CD1c-positive myeloid dendritic cell (primary cell): ENCODE results near the gene GYS2.

Experiments used
- DNase-seq: peaks from one replicate; pipeline ENCODE4 v3.0.0-alpha.2; 2016; ENCODE audit errors: extremely low spot score

Gene GYS2

DNA sequence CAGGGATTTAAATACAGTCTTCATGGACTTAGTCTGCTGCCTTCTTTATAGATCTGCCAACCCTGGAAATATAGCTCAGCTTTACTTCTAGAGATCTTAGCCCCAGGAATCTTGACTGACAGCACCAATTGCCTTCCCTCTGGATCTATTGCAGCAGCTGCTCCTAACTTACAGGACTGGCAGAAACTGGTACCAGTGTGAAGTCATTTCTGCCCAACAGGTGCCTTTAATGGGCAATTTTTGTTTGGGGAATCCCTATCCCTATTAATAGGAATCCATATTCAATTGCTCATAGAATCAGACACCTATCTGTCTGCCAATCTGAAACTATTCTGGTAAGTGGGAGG lies 51.3 kb downstream of the GYS2 start:
- no peak for DNase-seq

DNA sequence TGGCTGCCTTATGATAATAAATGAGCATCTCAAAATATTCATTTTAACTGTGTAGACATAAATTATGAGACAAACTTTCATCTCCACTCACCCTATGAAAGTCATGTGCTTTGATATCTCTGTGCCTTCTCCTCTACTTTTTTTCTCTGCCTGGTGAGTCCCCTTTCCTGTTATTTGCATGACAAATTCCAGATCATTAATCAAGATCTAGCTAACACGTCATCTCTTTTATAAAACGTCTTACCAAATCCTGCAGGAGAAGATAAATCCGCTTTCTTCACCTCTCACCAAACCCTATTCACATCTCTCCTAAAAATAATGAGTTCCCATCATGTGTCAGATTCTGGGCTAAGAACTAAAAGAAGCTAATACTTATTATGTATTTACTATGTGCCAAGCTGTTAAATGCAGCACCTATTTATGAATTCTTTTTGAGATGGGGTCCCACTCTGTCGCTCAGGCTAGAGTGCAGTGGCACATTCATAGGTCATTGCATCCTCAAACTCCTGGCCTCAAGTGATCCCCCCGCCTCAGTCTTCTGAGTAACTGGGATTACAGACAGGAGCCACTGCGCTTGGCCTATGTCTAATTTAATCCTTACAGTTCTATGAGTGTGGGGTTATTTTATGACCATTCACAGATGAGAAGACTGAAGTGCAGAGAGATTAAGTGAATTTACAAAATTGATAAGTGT lies 51.9 kb downstream of the GYS2 start:
- DNase-seq: no peak

DNA sequence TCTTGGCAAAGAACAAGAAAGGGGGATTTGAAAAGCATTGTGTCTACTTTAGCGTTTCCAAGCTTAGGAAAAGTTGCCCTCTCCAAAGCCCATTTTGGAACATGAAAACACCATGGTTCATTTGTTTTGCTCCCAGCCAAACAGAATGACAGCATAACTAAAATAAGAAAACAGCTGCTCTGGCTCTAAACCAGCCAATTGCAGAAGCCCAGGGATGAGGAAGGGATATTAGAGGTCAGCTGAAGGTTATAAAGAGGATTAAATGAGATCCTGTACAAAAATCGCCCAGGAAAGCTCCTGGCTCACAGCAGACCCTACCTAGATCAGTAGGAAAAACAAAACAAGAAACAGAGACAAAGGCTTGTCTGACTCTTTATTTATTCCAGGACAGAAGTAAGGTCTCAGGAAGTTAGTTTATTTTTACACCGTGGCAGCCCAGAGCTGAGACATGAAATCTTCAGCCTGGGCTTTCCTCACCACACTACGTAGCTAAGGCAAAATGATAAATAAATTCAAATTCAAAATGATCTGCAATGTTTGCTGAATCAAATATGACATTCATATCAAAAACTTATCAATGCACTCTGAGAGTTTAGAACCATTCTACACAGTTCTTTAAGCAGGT lies 52.7 kb downstream of the GYS2 start:
- DNase-seq: no peak

DNA sequence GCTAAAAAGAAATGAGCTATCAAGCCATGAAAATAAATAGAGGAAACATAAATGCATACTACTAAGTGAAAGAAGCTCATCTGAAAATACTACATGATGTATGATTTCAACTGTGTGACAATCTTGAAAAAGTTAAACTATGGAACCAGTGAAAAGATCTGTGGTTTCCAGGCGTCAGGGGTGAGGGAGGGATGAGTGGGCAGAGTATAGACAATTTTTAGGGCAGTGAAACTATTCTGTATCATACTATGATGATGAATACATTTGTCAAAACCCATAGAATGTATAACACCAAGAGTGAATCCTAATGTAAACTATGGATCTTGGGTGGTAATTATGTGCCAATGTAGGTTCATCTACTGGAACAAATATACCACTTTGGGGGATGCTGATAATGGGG lies 57.2 kb downstream of the GYS2 start:
- DNase-seq: no peak

DNA sequence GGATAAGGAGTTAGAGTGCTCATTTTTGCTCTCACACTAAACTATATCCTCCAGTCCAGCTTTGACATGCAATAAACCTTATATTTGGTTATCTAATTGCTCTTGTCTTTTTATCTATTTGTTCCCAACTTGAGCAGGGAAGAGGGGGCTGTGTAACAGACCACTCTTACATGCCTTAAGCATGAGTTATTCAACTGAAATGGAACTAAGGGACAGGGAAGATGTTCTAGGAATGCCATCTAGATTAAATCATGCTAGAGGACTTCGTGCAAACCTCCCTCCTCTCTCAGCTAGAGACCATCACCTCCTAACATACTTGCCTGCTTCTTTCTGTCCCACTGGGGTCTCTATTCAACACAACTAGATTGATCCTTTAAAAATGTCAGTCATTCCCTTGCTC lies 57.9 kb downstream of the GYS2 start:
- DNase-seq: no peak

DNA sequence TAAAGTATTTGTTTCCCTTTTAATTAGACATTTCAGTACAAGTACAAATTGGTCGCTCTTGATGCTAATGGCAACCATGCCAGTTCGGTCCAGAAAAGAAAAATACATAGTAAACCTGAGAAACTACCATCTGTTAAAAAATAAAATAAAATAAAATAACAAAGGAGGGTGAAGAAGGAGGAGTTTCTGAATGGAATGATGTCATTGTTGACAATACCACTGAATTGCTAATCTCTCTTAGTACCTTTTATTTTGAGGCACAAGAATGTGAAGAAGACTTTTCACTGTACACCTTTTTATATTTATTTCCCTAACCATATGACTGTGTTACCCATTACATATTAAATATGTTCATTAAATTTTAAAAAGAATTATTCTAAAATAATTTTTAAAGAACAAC lies 59.1 kb downstream of the GYS2 start:
- no peak for DNase-seq

DNA sequence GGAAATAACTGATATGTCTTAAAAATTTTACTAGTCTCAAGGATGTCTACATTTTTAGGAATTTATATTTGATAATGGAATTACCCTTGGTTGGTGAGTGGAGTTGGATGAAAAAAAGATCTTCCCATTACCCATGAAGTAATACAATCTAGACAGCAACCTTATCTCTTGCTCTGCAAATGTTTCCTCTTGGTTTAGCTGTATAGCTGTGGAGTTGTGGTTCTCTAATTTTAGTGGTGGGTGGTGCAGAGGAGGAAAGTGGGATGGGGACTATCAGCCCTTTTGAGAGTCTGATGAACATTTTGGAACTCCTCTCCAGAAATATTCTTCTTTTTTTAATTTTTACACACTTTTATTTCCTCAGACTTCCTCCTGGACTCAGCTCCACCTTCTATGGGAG lies 61.5 kb downstream of the GYS2 start:
- no peak for DNase-seq

DNA sequence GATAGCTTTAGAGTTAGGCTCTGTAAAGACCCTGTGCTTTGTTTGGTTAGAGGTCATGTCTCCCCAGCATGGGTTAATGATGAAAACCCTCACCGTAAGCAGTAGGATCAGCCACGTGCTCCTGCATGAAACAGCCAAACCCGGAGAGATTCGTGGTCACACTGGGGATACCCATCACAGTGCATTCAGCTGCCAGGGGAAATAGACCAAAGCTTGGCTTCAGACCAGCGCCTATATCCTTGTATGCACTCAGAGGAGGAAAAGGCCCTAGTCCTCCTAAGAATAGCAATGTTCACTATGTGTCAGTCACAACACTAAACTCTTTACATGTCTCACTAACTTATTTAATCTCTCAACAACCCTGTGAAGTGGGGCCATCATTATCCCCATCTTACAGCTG lies 62.2 kb downstream of the GYS2 start:
- DNase-seq: no peak

DNA sequence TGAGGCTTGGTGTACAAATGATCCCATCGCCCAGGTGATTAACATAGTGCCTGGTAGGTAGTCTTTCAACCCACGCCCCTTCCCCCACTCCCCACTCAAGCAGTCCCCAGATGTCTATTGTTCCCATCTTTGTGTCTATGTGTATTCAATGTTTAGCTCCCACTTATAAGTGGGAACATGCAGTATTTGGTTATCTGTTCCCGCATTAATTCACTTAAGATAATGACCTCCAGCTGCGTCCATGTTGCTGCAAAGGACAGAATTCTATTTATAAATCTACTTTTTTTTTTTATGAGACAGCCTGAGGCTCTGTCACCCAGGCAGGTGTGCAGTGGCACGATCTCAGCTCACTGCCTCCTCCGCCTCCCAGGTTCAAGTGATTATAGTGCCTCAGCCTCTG lies 62.9 kb downstream of the GYS2 start:
- no peak for DNase-seq

DNA sequence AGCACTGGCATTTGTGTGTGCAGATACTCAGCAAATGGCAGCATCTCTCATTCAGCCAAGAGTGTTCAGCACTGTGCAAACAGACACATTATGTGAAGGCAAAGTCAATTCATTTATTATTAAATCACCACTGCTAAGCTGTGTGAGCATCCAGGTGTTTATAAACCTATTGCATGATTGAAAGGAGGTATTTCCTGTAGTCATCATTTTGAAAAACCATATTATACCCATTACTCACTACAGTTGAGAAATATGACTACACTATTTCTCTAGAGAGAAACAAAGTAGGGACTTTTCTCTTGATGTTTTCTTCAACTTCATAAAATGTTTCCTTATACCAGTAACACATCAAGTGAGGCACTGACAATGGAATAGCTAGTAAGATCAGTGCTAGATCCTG lies 64.8 kb downstream of the GYS2 start:
- no peak for DNase-seq

DNA sequence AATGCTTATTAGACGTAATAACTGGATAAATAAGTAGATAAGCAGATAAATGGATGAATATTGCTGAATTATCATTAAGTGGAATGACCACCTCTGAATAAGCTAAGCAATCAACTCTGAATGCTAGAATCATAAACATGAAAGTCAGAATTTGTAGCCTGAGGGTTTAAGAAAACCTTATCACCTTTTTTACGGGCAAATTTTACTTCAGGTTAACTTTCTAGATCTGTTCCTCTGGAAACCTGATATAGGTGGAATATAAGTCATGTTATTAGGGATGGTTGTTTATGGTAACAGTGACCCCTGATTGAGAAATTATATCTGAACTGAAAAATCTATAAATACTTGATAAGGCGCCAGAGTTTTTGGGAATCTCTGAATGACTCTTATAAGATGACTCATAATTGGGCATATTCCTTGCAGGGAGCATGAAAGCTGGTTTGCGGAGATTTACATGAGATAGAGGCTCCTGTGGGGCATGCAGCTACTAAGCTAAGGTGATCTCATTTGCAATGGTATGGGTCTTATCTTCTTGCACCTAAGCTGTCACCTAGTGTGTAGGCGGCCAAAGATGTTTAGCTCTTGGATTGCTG lies 66.5 kb downstream of the GYS2 start:
- DNase-seq: no peak

DNA sequence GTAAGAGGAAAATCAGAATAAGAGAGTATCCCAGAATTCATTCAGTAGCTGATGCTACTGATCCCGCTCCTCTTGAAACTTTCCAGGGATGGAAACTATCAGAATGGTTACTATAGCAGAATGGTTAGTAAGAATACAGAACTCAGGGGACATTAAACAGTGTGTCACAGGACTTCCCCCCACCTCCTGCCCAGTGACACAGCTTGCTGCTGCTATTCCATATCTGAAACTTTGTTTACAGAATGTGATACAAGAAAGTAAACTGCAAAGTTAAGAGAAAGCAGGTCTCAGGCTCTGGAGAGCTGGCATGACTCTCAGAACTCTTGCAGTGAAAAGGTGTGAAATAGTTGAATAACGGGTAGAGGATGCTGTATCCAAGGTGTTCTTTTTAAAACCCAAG lies 75.2 kb downstream of the GYS2 start:
- no peak for DNase-seq

DNA sequence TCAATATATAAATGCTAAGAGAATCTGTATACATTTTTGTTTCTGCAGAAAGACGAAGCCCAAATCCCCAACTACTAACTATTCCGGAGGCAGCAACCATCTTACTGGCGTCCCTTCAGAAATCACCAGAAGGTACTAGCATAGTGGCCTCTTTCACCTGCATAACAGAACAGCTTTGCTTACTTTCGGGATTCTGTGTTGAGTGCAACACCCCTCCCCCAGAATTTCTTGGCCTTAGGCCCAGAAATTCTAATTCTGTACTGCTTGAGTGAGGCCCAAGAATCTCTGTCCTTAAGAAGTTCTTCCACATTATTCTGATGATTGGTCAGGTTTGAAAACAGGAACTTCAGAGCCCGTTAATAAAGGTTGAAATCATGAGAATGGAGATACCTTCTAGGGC lies 75.7 kb downstream of the GYS2 start:
- DNase-seq: no peak

DNA sequence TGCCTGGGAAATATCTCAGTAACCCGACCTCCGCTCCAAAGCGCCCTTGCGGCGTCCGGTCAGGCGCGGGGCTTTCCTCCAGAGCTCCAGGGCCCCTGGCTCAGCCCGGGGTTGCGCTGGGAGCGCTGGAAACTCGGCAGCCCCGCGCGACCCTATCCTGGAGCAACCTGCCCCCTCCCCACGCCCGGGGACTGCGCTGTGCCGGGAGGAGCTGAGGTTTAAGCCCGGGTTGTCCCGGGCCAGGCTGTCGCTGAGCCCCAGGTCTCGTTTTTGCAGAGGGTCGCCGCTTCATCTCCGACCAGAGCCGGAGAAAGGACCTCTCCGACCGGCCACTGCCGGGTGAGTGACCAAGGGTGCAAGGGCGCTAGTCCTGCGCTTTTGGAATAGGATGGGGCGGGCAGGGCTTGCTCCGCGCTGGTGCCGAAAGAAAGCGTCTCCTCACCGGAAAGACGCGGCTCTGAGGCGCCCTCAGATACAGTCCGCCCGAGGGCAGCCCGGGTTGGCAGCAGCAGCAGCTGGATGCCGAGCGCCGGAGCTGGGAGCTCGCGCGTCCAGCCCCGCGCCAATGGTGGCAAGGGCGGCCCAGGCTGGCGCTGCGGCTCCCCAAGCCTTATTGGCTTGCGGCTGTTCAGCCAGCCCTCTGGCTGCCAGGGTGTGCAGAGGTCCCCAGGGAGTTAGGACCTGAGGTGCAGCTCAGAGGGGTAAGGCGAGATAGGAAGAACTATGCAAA lies 77.0 kb downstream of the GYS2 start:
- no peak for DNase-seq

DNA sequence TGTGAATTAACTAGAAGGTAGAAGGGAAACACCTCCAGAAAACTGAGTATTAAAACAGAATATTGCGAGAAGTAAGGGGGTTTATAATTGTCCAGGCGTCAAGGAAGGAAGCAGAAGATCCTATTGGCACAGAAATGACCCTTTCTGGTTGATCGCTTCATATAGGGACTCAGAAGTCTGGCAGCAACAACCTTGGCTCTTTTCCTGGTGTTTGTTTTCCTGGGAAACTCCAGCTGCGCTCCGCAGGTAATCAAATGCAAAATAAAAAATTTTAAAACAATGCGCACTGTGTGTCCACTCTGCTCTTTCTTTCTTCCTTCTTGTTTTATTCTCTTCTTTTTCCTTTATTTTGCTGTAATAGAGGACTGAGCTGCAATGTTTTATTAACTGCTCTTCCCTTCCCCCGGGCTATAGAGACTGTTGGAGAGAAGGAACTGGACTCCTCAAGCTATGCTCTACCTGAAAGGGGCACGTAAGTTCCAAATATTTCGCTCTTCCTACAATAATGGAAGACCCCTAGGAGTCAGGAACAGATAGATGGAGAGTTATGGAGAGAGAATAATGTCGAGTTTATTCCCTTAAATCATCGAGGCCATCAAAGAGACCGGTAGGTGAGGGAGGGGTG lies 77.8 kb downstream of the GYS2 start:
- no peak for DNase-seq

DNA sequence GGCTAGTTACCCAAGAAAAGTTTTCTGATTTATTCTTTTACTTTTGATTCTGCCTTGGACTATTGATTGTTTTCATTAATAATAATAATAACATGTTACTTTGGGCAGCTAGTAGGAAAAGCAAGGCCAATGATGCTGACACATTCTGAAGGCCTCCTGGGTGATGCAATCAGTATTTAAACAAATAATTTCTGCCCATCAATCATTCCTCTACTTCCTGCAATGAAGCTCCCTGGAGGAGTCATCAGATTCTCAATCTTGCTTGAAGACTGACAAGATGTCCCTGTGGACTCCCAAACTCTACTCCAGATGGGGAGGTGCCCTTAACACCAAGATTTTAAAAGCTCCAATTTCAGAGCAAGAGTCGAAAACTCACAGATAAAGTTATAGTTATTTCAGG lies 78.6 kb downstream of the GYS2 start, which contains the start of gene SPX:
TSS of gene SPX (plus strand) at position 244 of the 400 bp plus-strand sequence. CDS start 177 bp downstream, outside the sequence.
- DNase-seq: no peak

DNA sequence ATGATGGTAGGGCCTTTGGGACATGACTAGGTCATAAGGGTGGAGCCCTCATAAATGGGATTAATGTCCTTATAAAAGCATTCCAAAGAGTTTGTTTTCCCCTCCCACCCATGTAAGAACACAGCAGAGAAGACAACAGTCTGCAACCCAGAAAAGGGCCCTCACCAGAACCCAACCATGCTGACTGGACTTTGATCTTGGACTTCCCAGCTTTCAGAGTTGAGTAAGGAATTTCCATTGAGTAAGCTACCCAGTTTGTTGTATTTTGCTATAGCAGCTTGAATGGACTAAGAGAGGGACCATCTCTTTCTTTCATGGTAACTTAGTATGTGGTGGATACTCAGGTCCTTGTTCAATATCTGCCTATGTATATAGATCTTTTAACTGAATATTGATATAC lies 81.5 kb downstream of the GYS2 start:
- no peak for DNase-seq

DNA sequence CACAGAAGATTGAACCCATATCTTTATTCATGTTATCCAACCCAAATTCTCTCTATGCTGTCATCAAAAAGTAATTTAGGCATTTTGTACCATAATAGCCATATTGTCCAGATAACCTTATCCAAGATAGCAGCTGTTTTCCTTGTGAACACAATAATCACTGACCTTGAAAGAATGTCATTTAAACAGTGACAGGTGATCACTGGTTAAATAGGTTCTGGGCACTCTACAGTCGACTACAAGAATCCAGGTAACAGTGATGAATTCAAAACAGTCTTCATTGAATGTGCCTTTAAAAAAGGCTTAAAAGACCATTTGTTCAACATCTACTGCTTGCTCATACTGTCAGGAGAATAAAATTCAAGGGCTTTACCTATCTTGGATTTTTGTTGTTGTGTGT lies 83.1 kb downstream of the GYS2 start:
- no peak for DNase-seq

DNA sequence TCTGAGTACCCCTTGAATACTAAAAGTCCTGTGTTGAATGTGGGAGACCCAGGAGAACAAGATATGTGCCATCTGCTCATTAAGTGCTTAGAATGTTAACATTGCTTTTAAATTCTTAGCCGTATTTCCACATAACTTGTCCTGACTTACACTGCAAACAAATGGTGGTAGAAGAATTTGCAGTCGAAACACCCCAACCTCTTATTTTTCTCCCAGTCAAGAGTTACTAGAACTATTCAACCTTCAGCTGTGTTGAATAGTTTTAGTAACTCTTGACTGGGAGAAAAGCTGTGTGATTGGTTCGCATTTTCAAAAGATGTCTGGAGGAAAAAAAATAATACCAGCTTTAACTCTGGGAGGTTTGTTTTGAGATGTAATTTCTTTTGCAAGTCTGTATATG lies 86.2 kb downstream of the GYS2 start:
- DNase-seq: no peak

DNA sequence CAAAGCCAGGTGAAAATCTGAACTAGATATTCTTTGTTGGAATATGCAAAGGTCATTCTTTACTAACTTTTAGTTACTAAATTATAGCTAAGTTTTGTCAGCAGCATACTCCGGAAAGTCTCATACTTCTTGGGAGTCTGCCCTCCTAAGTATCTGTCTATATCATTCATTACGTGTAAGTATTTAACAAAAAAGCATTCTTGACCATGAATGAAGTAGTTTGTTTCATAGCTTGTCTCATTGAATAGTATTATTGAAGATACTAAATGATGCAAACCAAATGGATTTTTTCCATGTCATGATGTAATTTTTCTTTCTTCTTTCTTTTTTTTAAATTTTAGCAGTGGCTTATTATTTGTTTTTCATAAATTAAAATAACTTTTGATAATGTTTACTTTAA lies 88.4 kb downstream of the GYS2 start:
- no peak for DNase-seq

DNA sequence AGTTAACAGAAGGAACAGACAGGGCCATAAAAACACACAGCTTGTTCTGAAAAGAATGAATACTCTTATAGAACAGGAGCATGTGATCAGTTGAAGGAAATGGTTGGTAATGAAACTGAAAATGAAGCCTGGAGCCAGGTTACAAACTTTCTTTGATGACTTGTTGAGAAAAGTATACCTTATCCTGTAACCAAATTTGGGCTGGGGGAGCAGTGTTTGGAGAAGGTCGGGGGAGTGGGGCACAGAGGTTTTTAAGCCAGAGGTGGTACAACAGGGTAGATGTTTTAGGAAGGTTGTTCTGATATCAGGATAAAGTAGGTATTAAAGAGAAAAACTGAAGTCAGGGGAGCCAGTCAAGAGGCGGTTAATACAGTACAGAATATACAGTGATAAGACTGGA lies 94.9 kb downstream of the GYS2 start:
- DNase-seq: no peak

DNA sequence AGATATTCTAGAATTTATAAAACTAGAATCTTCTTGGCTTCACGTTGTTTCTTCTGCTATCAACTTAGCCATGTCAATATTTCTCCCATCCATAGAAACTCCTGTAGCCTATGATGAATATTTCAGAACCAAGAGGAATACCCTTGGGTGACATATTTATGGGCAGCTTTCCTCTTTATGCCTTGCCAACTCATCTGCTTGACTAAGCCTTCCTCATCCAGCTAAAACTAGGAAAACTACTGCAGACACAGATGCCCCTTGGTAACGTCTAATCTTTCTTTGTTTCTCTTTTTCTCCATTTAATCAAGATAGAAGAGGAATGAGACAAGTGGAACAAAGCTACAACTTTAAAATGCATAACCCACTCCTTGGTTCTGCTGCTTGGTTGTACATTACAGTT lies 96.8 kb downstream of the GYS2 start:
- no peak for DNase-seq

DNA sequence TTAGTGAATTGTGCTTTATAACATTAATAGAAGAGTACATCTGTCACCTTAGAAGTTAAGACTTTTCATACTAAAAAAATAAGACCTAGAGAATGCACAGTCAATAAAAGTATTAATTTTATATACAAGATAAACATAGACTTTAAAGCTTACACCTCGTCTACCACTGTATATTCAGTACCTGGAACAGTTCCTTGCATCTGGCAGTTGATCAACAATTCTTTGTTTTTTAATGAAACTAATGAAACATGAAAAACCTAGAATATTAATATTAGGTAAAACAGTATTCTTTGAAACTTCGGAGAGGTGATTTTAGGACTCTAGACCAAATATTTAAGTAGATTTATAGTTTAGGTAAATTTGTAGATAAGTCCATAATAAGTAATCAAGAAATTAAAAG lies 98.8 kb downstream of the GYS2 start:
- no peak for DNase-seq
